OCI-LY1 (cell line): ENCODE measurements around the gene VGLL3.

Experiments used
- CTCF ChIP-seq: fragments of 200-600 bp; sonication (generic), shearing (Covaris generic); IDR thresholded peaks from 2 replicates; pipeline ENCODE4 v1.5.1; 2017; ENCODE audit warnings: mild to moderate bottlenecking, antibody characterized with exemption, low read length, moderate library complexity, mixed read lengths
- EZH2 ChIP-seq: fragments of 200-600 bp; sonication (generic), shearing (Covaris generic); IDR thresholded peaks from 2 replicates; pipeline ENCODE4 v1.8.0; 2017; ENCODE audit warnings: borderline replicate concordance, mixed run types, mild to moderate bottlenecking, antibody characterized with exemption, low read length, moderate library complexity, mixed read lengths

GRCh38 chr3:87033205-87033604 is 42.3 kb upstream of the VGLL3 start:
- TF ChIP-seq CTCF (no peak), EZH2 (no peak)
